WTC11 (cell line): Measurements from ENCODE around the gene SLPI. TPM values are rescaled to one million over a fixed set of nuclear protein-coding genes. Genes with fewer than 3 reads are reported as not detected.

ENCODE experiments used
- ATAC-seq: fragments of 200-7000 bp; cut with Tn5 transposase; 2 replicates; pipeline ENCODE4 v1.10.0; 2021; ENCODE audit warnings: mild to moderate bottlenecking, moderate library complexity
- CTCF ChIA-PET: fragments of 300-600 bp; sonication (Branson Sonifier 250); formaldehyde crosslinking; loops from one replicate; lab custom pipeline; 2021; ENCODE audit warnings: antibody characterized with exemption; lab: Charles Lee
- POLR2A ChIA-PET: fragments of 350-600 bp; sonication (Branson Sonifier 250); formaldehyde crosslinking; loops from one replicate; lab custom pipeline; 2021; ENCODE audit warnings: antibody characterized with exemption; lab: Charles Lee
- DNase-seq: peaks from one replicate; pipeline ENCODE4 v3.0.0; 2021; ENCODE audit warnings: low spot score
- H3K27ac Mint-ChIP-seq: 2 replicates; pipeline ENCODE4 v1.8.0; 2021; ENCODE audit warnings: mixed read lengths
- H3K27me3 Mint-ChIP-seq: 2 replicates; pipeline ENCODE4 v1.8.0; 2021; ENCODE audit warnings: low read depth, mild to moderate bottlenecking, moderate library complexity, mixed read lengths
- H3K36me3 Mint-ChIP-seq: 2 replicates; pipeline ENCODE4 v1.8.0; 2021; ENCODE audit warnings: mixed read lengths
- H3K4me1 Mint-ChIP-seq: 2 replicates; pipeline ENCODE4 v1.8.0; 2022; ENCODE audit warnings: mixed read lengths
- H3K4me3 Mint-ChIP-seq: 2 replicates; pipeline ENCODE4 v1.8.0; 2021; ENCODE audit warnings: mild to moderate bottlenecking, moderate library complexity, mixed read lengths
- H3K9me3 Mint-ChIP-seq: 2 replicates; pipeline ENCODE4 v1.8.0; 2021; ENCODE audit warnings: mixed read lengths
- AFF4 ChIP-seq: sonication (generic); formaldehyde crosslinking; IDR thresholded peaks from 2 replicates; pipeline ENCODE4 v1.8.1; 2023; ENCODE audit warnings: mild to moderate bottlenecking, missing genetic modification reagents, borderline replicate concordance
- ATF1 ChIP-seq: sonication (generic); formaldehyde crosslinking; IDR thresholded peaks from 2 replicates; pipeline ENCODE4 v1.8.1; 2023; ENCODE audit warnings: mild to moderate bottlenecking, moderate library complexity, missing genetic modification reagents
- CREM ChIP-seq: sonication (generic); formaldehyde crosslinking; IDR thresholded peaks from 2 replicates; pipeline ENCODE4 v1.8.1; 2022; ENCODE audit warnings: mild to moderate bottlenecking, missing genetic modification reagents, moderate library complexity
- E2F5 ChIP-seq: sonication (generic); formaldehyde crosslinking; IDR thresholded peaks from 2 replicates; pipeline ENCODE4 v1.8.1; 2022; ENCODE audit warnings: mild to moderate bottlenecking, moderate library complexity, missing genetic modification reagents
- GRHL2 ChIP-seq: fragments of 250-450 bp; sonication (Bioruptor Pico); IDR thresholded peaks from 2 replicates; pipeline ENCODE4 v1.8.0; 2022; ENCODE audit warnings: mild to moderate bottlenecking, moderate library complexity; ENCODE audit not compliant: insufficient replicate concordance, severe bottlenecking
- GTF2I ChIP-seq: fragments of 250-450 bp; sonication (Bioruptor Pico); conservative IDR thresholded peaks from 2 replicates; pipeline ENCODE4 v1.4.0; 2021; ENCODE audit warnings: mild to moderate bottlenecking
- HMGA2 ChIP-seq: fragments of 250-450 bp; sonication (Bioruptor Pico); IDR thresholded peaks from 2 replicates; pipeline ENCODE4 v1.4.0; 2021; ENCODE audit warnings: mild to moderate bottlenecking, moderate library complexity
- JAZF1 ChIP-seq: fragments of 250-450 bp; sonication (Bioruptor Pico); IDR thresholded peaks from 2 replicates; pipeline ENCODE4 v1.9.0; 2021; ENCODE audit warnings: moderate library complexity, mild to moderate bottlenecking, inconsistent platforms
- JUN ChIP-seq: sonication (generic); formaldehyde crosslinking; IDR thresholded peaks from 2 replicates; pipeline ENCODE4 v1.8.0; 2023; ENCODE audit warnings: mild to moderate bottlenecking, missing genetic modification reagents
- NFYB ChIP-seq: sonication (generic); formaldehyde crosslinking; conservative IDR thresholded peaks from 2 replicates; pipeline ENCODE4 v1.8.0; 2022; ENCODE audit warnings: low read depth, missing genetic modification reagents
- PRRX2 ChIP-seq: fragments of 250-450 bp; sonication (Bioruptor Pico); IDR thresholded peaks from 2 replicates; pipeline ENCODE4 v1.8.0; 2021; ENCODE audit warnings: mild to moderate bottlenecking
- RORB ChIP-seq: fragments of 250-450 bp; sonication (Bioruptor Pico); IDR thresholded peaks from 2 replicates; pipeline ENCODE4 v1.9.0; 2021; ENCODE audit warnings: mild to moderate bottlenecking
- SMAD4 ChIP-seq: sonication (generic); formaldehyde crosslinking; IDR thresholded peaks from 2 replicates; pipeline ENCODE4 v1.8.0; 2022; ENCODE audit warnings: mild to moderate bottlenecking, missing genetic modification reagents
- TCF7 ChIP-seq: sonication (generic); formaldehyde crosslinking; IDR thresholded peaks from 2 replicates; pipeline ENCODE4 v1.8.0; 2022; ENCODE audit warnings: mild to moderate bottlenecking, low read depth, missing genetic modification reagents, moderate library complexity
- USF2 ChIP-seq: sonication (generic); formaldehyde crosslinking; IDR thresholded peaks from 2 replicates; pipeline ENCODE4 v1.8.1; 2023; ENCODE audit warnings: mild to moderate bottlenecking, missing genetic modification reagents, moderate library complexity
- ZBTB21 ChIP-seq: sonication (generic); formaldehyde crosslinking; IDR thresholded peaks from 2 replicates; pipeline ENCODE4 v1.8.1; 2023; ENCODE audit warnings: mild to moderate bottlenecking, missing genetic modification reagents, borderline replicate concordance
- ZNF121 ChIP-seq: sonication (generic); formaldehyde crosslinking; IDR thresholded peaks from 2 replicates; pipeline ENCODE4 v1.8.0; 2023; ENCODE audit warnings: missing genetic modification reagents
- ZNF219 ChIP-seq: sonication (generic); formaldehyde crosslinking; IDR thresholded peaks from 2 replicates; pipeline ENCODE4 v1.8.0; 2023; ENCODE audit warnings: missing genetic modification reagents, mild to moderate bottlenecking, borderline replicate concordance
- ZNF263 ChIP-seq: sonication (generic); formaldehyde crosslinking; IDR thresholded peaks from 2 replicates; pipeline ENCODE4 v1.8.1; 2022; ENCODE audit warnings: low read depth, mild to moderate bottlenecking, moderate library complexity, missing genetic modification reagents
- ZNF281 ChIP-seq: sonication (generic); formaldehyde crosslinking; IDR thresholded peaks from 2 replicates; pipeline ENCODE4 v1.8.0; 2023; ENCODE audit warnings: mild to moderate bottlenecking, missing genetic modification reagents
- ZSCAN18 ChIP-seq: fragments of 250-450 bp; sonication (Bioruptor Pico); IDR thresholded peaks from 2 replicates; pipeline ENCODE4 v2.1.2; 2022; ENCODE audit warnings: mild to moderate bottlenecking, moderate library complexity
- total RNA-seq: library from RNA; stranded (reverse); gene quantifications from 3 replicates; pipeline ENCODE4 v1.2.3, GENCODE V29; 2021
- TF ChIP-seq, protein P1 (sequence below): sonication (generic); formaldehyde crosslinking; IDR thresholded peaks from 2 replicates; pipeline ENCODE4 v1.8.1; 2023; ENCODE audit warnings: mild to moderate bottlenecking, missing genetic modification reagents, moderate library complexity
- TF ChIP-seq, protein P2 (sequence below): sonication (generic); formaldehyde crosslinking; IDR thresholded peaks from 2 replicates; pipeline ENCODE4 v1.8.1; 2022; ENCODE audit warnings: low read depth, missing genetic modification reagents, borderline replicate concordance
- TF ChIP-seq, protein P3 (sequence below): sonication (generic); formaldehyde crosslinking; IDR thresholded peaks from 2 replicates; pipeline ENCODE4 v1.8.1; 2023; ENCODE audit warnings: mild to moderate bottlenecking, missing genetic modification reagents

The SLPI gene
- total RNA-seq, 1 experiment from 2014 or later: 0.74 TPM

DNA sequence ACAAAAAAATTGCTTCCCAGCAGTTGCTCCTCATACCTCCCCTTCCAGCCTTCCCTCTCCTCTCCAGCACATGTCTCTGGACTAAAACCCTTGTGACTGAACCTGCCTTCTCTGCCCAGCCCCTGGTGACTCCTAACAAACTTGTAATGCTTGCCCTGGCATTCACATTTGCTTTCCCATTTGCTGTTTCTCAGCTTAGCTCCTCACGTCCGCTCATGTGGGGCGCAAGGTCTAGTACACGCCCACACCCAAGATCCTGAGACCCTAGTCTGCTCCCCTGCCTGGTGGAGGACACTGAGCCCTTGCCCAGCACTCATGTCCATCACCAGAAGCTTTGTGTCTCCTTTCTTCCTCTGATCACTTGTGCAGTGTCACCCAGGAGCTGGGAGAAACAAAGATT is 34.0 kb upstream of the SLPI start (continued):
- TF ChIP-seq ZNF281 (no peak), ZSCAN18 (CRISPR knock-in tag) (no peak), NFYB (CRISPR knock-in tag) (no peak), GTF2I (CRISPR knock-in tag) (no peak), ZNF263 (no peak), E2F5 (no peak), ATF1 (no peak)
- TF ChIP-seq, protein P1, sequence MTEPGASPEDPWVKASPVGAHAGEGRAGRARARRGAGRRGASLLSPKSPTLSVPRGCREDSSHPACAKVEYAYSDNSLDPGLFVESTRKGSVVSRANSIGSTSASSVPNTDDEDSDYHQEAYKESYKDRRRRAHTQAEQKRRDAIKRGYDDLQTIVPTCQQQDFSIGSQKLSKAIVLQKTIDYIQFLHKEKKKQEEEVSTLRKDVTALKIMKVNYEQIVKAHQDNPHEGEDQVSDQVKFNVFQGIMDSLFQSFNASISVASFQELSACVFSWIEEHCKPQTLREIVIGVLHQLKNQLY (CRISPR knock-in tag): no peak
- TF ChIP-seq, all 79 proteins: peak for 0

DNA sequence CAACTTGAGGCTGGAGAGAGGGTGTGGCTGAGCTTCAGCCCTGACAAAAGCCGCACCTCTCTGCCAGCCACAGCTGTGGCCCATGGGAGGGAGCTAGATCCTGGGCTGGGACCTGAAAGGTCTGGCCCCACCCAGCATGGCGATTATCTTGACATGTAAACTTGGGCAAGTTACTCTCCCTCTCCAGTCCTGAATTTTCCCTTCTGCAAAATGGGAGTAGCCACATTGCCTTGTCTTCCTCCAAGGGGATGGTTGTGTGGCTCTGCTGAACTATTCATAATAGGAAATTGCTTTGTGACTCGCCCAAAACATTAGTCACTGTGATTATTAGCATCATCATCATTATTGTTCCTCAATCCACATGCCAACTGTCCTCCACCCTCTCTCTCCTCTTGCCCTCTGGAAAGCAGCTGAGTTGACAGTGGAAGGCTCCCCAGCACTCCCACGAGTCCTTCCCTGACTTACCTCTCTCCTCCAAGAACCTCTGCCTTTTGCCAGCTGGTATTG is 29.2 kb upstream of the SLPI start:
- Mint-ChIP-seq H3K4me1 (no peaks in the 10 kb centered on the region), H3K27ac (no peak overlapping the region), H3K36me3 (no peaks in the 10 kb centered on the region), H3K9me3 (no peaks in the 10 kb centered on the region), H3K4me3 (no peak overlapping the region), H3K27me3 (peaks cover 2% of the 10 kb centered on the region)
- DNase-seq (no peak), ATAC-seq (no peak)
- CTCF ChIA-PET: interaction anchor here (1.0 to 2.7 kb wide), 5 partner anchors 10 to 240 kb away, joined by 3 to 14 read pairs (median 3); no protein-coding TSS in a partner anchor
- POLR2A ChIA-PET: no interaction called here
- TF ChIP-seq HMGA2 (CRISPR knock-in tag): no peak
- no peak for TF ChIP-seq ZNF121 (CRISPR knock-in tag)
- no peak for TF ChIP-seq PRRX2
- TF ChIP-seq TCF7 (CRISPR knock-in tag): no peak
- TF ChIP-seq, protein P2, sequence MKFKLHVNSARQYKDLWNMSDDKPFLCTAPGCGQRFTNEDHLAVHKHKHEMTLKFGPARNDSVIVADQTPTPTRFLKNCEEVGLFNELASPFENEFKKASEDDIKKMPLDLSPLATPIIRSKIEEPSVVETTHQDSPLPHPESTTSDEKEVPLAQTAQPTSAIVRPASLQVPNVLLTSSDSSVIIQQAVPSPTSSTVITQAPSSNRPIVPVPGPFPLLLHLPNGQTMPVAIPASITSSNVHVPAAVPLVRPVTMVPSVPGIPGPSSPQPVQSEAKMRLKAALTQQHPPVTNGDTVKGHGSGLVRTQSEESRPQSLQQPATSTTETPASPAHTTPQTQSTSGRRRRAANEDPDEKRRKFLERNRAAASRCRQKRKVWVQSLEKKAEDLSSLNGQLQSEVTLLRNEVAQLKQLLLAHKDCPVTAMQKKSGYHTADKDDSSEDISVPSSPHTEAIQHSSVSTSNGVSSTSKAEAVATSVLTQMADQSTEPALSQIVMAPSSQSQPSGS (CRISPR knock-in tag): no peak
- TF ChIP-seq GRHL2 (CRISPR knock-in tag): no peak
- no peak for TF ChIP-seq CREM
- no peak for TF ChIP-seq JUN (CRISPR knock-in tag)
- no peak for TF ChIP-seq USF2 (CRISPR knock-in tag)
- TF ChIP-seq ZNF219 (CRISPR knock-in tag): no peak
- TF ChIP-seq RORB: no peak
- no peak for TF ChIP-seq AFF4
- no peak for TF ChIP-seq JAZF1 (CRISPR knock-in tag)
- TF ChIP-seq, protein P3, sequence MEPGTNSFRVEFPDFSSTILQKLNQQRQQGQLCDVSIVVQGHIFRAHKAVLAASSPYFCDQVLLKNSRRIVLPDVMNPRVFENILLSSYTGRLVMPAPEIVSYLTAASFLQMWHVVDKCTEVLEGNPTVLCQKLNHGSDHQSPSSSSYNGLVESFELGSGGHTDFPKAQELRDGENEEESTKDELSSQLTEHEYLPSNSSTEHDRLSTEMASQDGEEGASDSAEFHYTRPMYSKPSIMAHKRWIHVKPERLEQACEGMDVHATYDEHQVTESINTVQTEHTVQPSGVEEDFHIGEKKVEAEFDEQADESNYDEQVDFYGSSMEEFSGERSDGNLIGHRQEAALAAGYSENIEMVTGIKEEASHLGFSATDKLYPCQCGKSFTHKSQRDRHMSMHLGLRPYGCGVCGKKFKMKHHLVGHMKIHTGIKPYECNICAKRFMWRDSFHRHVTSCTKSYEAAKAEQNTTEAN (CRISPR knock-in tag): no peak
- TF ChIP-seq SMAD4 (CRISPR knock-in tag): no peak
- no peak for TF ChIP-seq ZBTB21 (CRISPR knock-in tag)
